ENCODE data around the gene DGCR2. TPM values are rescaled to one million over a fixed set of nuclear protein-coding genes. Genes with fewer than 3 reads are reported as not detected.

Gene DGCR2
- total and polyA plus RNA-seq, 2 of the 8 experiments (the other 6 are each of a cell fraction or from before 2014, with no cell fraction given) = 42.3 to 62.2 TPM

DNA sequence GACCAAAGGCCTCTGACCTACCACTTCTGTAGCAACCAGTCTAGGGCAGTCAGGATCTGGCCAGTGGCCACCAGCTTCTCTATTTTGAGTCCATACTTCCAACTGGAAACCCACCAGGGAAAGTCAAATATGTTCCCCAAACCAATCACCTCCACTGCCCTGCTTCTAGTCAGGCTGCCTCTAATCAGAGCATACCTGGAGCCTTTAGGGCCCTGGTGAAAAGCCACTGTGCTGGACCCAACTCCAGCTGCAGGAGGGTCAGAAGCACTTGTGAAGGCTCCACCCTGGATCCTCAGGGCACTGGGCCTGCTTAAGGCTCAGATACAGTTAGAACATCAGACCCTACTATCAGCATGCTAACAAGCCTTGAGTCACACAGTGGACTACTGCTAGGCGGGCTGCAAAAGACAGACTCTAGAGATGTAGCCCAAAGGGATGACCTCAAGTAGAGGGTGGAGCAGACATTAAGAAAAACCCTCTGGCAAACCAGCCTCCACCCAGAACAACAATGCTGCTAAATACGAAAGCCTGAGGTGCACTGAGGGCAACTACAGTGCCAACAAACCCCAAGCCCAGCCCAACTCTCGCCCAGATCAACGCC lies 69.2 kb downstream of the DGCR2 start:
- Histone ChIP-seq H4K20me1 (replicated peaks in 1 of 2; ENCODE audit: control insufficient read depth in 1 of 2, insufficient read depth in 2 of 2, low read length in 2 of 2) (peaks cover 3 to 11% of the 10 kb centered on the region in 2 experiments), H2BK12ac (ENCODE audit: low read depth, low read length) (no peak overlapping the region), H3K27ac (ENCODE audit: low read depth, low read length) (no peak overlapping the region), H2BK5ac (ENCODE audit: low read depth, low read length) (no peak overlapping the region), H3K79me1 (ENCODE audit: low read depth, low read length) (no peaks in the 10 kb centered on the region; the same call in none of the 2 replicates), H2BK20ac (ENCODE audit: low read length) (no peak overlapping the region), H2BK120ac (replicated peaks; ENCODE audit: low read depth, low read length) (no peak overlapping the region), H2AK5ac (ENCODE audit: low read depth, low read length) (no peak overlapping the region), H3K23me2 (ENCODE audit: low read depth, low read length) (no peaks in the 10 kb centered on the region), H4K5ac (ENCODE audit: insufficient read length, low read depth, low read length) (no peak overlapping the region), H3K9me3 (ENCODE audit: insufficient read depth in 2 of 2, low read depth in 1 of 2, low read length in 1 of 2) (no peaks in the 10 kb centered on the region), H3K4ac (replicated peaks; ENCODE audit: insufficient read length, low read depth, low read length) (no peak overlapping the region), H3K27me3 (replicated peaks in 1 of 4; ENCODE audit: control insufficient read depth in 3 of 4, extremely low read depth in 1 of 4, insufficient read depth in 3 of 4, low read length in 3 of 4) (no peaks in the 10 kb centered on the region), H3K9ac (replicated peaks in 1 of 4; ENCODE audit: extremely low read depth in 1 of 4, low read depth in 3 of 4, low read length in 3 of 4) (no peak overlapping the region), H3K18ac (ENCODE audit: extremely low read depth, low read length) (no peak overlapping the region), H2AFZ (ENCODE audit: low read length) (no peak overlapping the region), H3K56ac (replicated peaks; ENCODE audit: insufficient read length, low read depth, low read length) (no peak overlapping the region), H3K23ac (ENCODE audit: insufficient read length) (no peak overlapping the region), H3K4me1 (replicated peaks in 1 of 4; ENCODE audit: control insufficient read depth in 3 of 4, insufficient read depth in 4 of 4, low read length in 3 of 4) (no peaks in the 10 kb centered on the region), H3K4me3 (ENCODE audit: extremely low read depth in 1 of 4, insufficient read depth in 2 of 4, low read depth in 3 of 4, low read length in 4 of 4) (no peak overlapping the region), H3K14ac (ENCODE audit: insufficient read length) (no peak overlapping the region), H2BK15ac (ENCODE audit: low read length) (no peak overlapping the region), H4K8ac (ENCODE audit: extremely low read depth, insufficient read depth, low read length) (no peak overlapping the region), H3K79me2 (ENCODE audit: control insufficient read depth in 1 of 2, insufficient read depth in 2 of 2, low read length in 2 of 2) (no peaks in the 10 kb centered on the region), H3K36me3 (ENCODE audit: control insufficient read depth in 2 of 4, insufficient read depth in 4 of 4, low read length in 3 of 4) (peaks cover 12 to 38% (median 15%) of the 10 kb centered on the region in 4 experiments; a peak in 7 of 8 replicates), H4K91ac (replicated peaks; ENCODE audit: insufficient read length, low read length) (no peak overlapping the region), H3K4me2 (ENCODE audit: insufficient read depth in 1 of 2, low read depth in 2 of 2, low read length in 2 of 2) (no peak overlapping the region)
- 88% methylated on average over 4 of the region's 4 CpGs; no CpG with 5 or more reads in 1 of the 2 experiments for WGBS, 2 experiments (ENCODE audit: extremely low coverage in 1 of 2, insufficient coverage in 1 of 2, insufficient read length in 1 of 2, insufficient replicate concordance in 2 of 2, low coverage in 1 of 2, low lambda C conversion rate in 2 of 2, missing lambda C conversion rate in 1 of 2)
- FAIRE-seq (no peak), DNase-seq (ENCODE audit: low read depth in 1 of 2, low spot score in 2 of 2) (no peak)
- CTCF ChIA-PET (ENCODE audit: partially characterized antibody) = interaction anchor here (0.6 to 0.7 kb wide), 2 partner anchors 54 to 91 kb away, joined by 3 read pairs; no protein-coding TSS in a partner anchor
- POLR2A ChIA-PET (ENCODE audit: partially characterized antibody) = no interaction called here
- TF ChIP-seq SIX5 (IDR thresholded peaks at IDR 0.05; ENCODE audit: low read depth, low read length) (no peak), RNF2 (IDR thresholded peaks at IDR 0.05; ENCODE audit: borderline replicate concordance, low read depth, low read length, missing control alignments, poor library complexity, severe bottlenecking) (no peak), ASH2L (IDR thresholded peaks at IDR 0.05; ENCODE audit: low read length) (no peak), SAP30 (IDR thresholded peaks at IDR 0.05; ENCODE audit: insufficient read depth, insufficient replicate concordance, low read length) (no peak), EZH2 (IDR thresholded peaks at IDR 0.05; ENCODE audit: low read depth, low read length, severe bottlenecking) (no peak), SP4 (IDR thresholded peaks at IDR 0.05; ENCODE audit: low read length) (no peak), HDAC2 (IDR thresholded peaks at IDR 0.05; ENCODE audit: borderline replicate concordance in 1 of 2, low read depth in 2 of 2, low read length in 2 of 2) (no peak), SUZ12 (IDR thresholded peaks at IDR 0.05; ENCODE audit: low read length) (no peak), MAFK (IDR thresholded peaks at IDR 0.05; ENCODE audit: low read depth, low read length) (no peak), TCF12 (IDR thresholded peaks at IDR 0.05; ENCODE audit: low read depth, low read length) (no peak), POU5F1 (IDR thresholded peaks at IDR 0.05; ENCODE audit: low read depth, low read length) (no peak), JUN (IDR thresholded peaks at IDR 0.05; ENCODE audit: low read depth, low read length) (no peak)

All from H1 (cell line).